Stimulated activated CD4-positive, alpha-beta T cell treated with anti-CD3 and anti-CD28 coated beads, Interleukin-15, amount 100 ng/mL, for 24 hours (primary cell): Measurements from ENCODE around the gene RASA4B.
"Not testable (repeated sequence)": the region's sequence is repeated elsewhere in the genome, so short reads cannot be mapped to it uniquely, and the experiment has no call there.

Experiments
- DNase-seq: peaks from one replicate; pipeline ENCODE4 v3.0.0-alpha.2; 2020

The RASA4B gene

GRCh38 chr7:102472126-102473041 lies 45.2 kb downstream of the RASA4B start:
- peak; percentile 1 for DNase-seq

GRCh38 chr7:102471791-102472125 lies 45.8 kb downstream of the RASA4B start:
- peak; percentile 1 for DNase-seq

- DNase-seq, result no peak
Measured at GRCh38 chr7:102469972-102470825, 47.4 kb downstream of the RASA4B start.

- DNase-seq, result no peak
Measured at GRCh38 chr7:102469351-102469971, 48.1 kb downstream of the RASA4B start.

- DNase-seq, result no peak
Measured at GRCh38 chr7:102468478-102469350, 48.9 kb downstream of the RASA4B start.

GRCh38 chr7:102467581-102468477 lies 49.7 kb downstream of the RASA4B start:
- no peak for DNase-seq

GRCh38 chr7:102466097-102466496 lies 51.5 kb downstream of the RASA4B start:
- no peak for DNase-seq

GRCh38 chr7:102464577-102465280 lies 52.8 kb downstream of the RASA4B start, which contains the start of the genes ALKBH4 and LRWD1:
Gene ALKBH4, minus strand, starts transcription at chr7:102464863. Its CDS starts 27 bp downstream, at chr7:102464836.
Gene LRWD1, plus strand, starts transcription at chr7:102464984. Its CDS starts 97 bp downstream, at chr7:102465081.
- peak; percentile 98 for DNase-seq

- no peak for DNase-seq
Measured at GRCh38 chr7:102463841-102464576, 53.6 kb downstream of the RASA4B start.

GRCh38 chr7:102460467-102460866 lies 57.1 kb downstream of the RASA4B start:
- DNase-seq, result no peak

- no peak for DNase-seq
Measured at GRCh38 chr7:102459221-102459844, 58.2 kb downstream of the RASA4B start.

GRCh38 chr7:102457352-102457924 lies 60.1 kb downstream of the RASA4B start:
- DNase-seq, result no peak

- DNase-seq, result no peak
Measured at GRCh38 chr7:102456327-102456726, 61.2 kb downstream of the RASA4B start.

- no peak for DNase-seq
Measured at GRCh38 chr7:102455596-102455995, 62.0 kb downstream of the RASA4B start.

GRCh38 chr7:102454932-102455331 lies 62.6 kb downstream of the RASA4B start:
- not testable (repeated sequence) for DNase-seq

- no peak for DNase-seq
Measured at GRCh38 chr7:102454468-102454867, 63.1 kb downstream of the RASA4B start.

- no peak for DNase-seq
Measured at GRCh38 chr7:102453319-102453718, 64.3 kb downstream of the RASA4B start.

- DNase-seq, result no peak
Measured at GRCh38 chr7:102452451-102452850, 65.1 kb downstream of the RASA4B start.
